CD4-positive, alpha-beta memory T cell (primary cell): ENCODE results near the gene NLRC3. TPM values are rescaled to one million over a fixed set of nuclear protein-coding genes. Genes with fewer than 3 reads are reported as not detected.

Experiments used
- CTCF ChIA-PET: fragments of 350-600 bp; sonication (Branson Sonifier 250); formaldehyde crosslinking; loops from one replicate; lab custom pipeline; 2021; ENCODE audit warnings: inconsistent platforms; ENCODE audit not compliant: partially characterized antibody; lab: Charles Lee
- POLR2A ChIA-PET: fragments of 350-600 bp; sonication (Branson Sonifier 250); formaldehyde crosslinking; loops from one replicate; lab custom pipeline; 2021; ENCODE audit not compliant: partially characterized antibody; lab: Charles Lee
- DNase-seq, 5 donors: peaks; one replicate each; pipeline versions ENCODE4 v3.0.0 to v3.0.0-alpha.2; 2020 to 2022; ENCODE audit warnings: mixed read lengths in 1 of 5
- H3K27ac ChIP-seq: one replicate; pipeline ENCODE4 v1.7.0; 2013; ENCODE audit warnings: low read depth, low read length
- H3K27me3 ChIP-seq: 2 replicates; pipeline ENCODE4 v1.7.0; 2013; ENCODE audit warnings: mild to moderate bottlenecking, low read length, moderate library complexity; ENCODE audit not compliant: insufficient read depth
- H3K36me3 ChIP-seq: 2 replicates; pipeline ENCODE4 v1.7.0; 2013; ENCODE audit warnings: mild to moderate bottlenecking, low read length, moderate library complexity; ENCODE audit not compliant: insufficient read depth
- H3K4me1 ChIP-seq: 2 replicates; pipeline ENCODE4 v1.7.0; 2013; ENCODE audit warnings: mild to moderate bottlenecking, low read length, moderate library complexity; ENCODE audit not compliant: insufficient read depth
- H3K4me3 ChIP-seq, 2 donors: one replicate each; pipeline ENCODE4 v1.7.0; 2013; ENCODE audit warnings: low read length in 2 of 2, mild to moderate bottlenecking in 1 of 2
- H3K9me3 ChIP-seq, 2 donors: one replicate each; pipeline ENCODE4 v1.7.0; 2013; ENCODE audit warnings: low read length in 2 of 2, control low read depth in 1 of 2; ENCODE audit not compliant: control insufficient read depth in 1 of 2
- H3K27ac Mint-ChIP-seq, 7 donors: one replicate each; pipeline ENCODE4 v1.8.0; 2020 to 2021; ENCODE audit warnings: mixed read lengths in 7 of 7, mild to moderate bottlenecking in 6 of 7, inconsistent platforms in 3 of 7, moderate library complexity in 3 of 7
- H3K27me3 Mint-ChIP-seq, 2 donors: one replicate each; pipeline ENCODE4 v1.8.0; 2020 to 2021; ENCODE audit warnings: mixed read lengths in 2 of 2
- H3K36me3 Mint-ChIP-seq, 2 donors: one replicate each; pipeline ENCODE4 v1.8.0; 2020 to 2021; ENCODE audit warnings: mixed read lengths in 2 of 2, inconsistent platforms in 1 of 2, mild to moderate bottlenecking in 1 of 2
- H3K4me1 Mint-ChIP-seq, 4 donors: one replicate each; pipeline ENCODE4 v1.8.0; 2020 to 2021; ENCODE audit warnings: mixed read lengths in 4 of 4, mild to moderate bottlenecking in 1 of 4
- H3K4me3 Mint-ChIP-seq, 8 donors: one replicate each; pipeline ENCODE4 v1.8.0; 2020 to 2021; ENCODE audit warnings: mixed read lengths in 8 of 8, mild to moderate bottlenecking in 7 of 8, moderate library complexity in 6 of 8, inconsistent platforms in 3 of 8
- H3K9me3 Mint-ChIP-seq, 8 donors: one replicate each; pipeline ENCODE4 v1.8.0; 2020 to 2021; ENCODE audit warnings: mixed read lengths in 8 of 8, mild to moderate bottlenecking in 5 of 8, inconsistent platforms in 3 of 8, moderate library complexity in 1 of 8
- intact Hi-C: fragments of 100-400 bp; cut with micrococcal nuclease; formaldehyde crosslinking; loops from one replicate; pipeline ENCODE4 v1.15.1; 2023
- polyA plus RNA-seq, 2 donors: library from polyadenylated mRNA; unstranded; fragments of 300-500 nt; fragmentation: Illumina TruSeq; gene quantifications; one replicate each; pipeline ENCODE4 v1.2.3, GENCODE V29; 2021
- total RNA-seq, 2 experiments: library from RNA; stranded (reverse); gene quantifications; one replicate each; pipeline ENCODE4 v1.2.3, GENCODE V29; 2021

The NLRC3 gene
- total and polyA plus RNA-seq, 4 experiments from 2014 or later: 13.1 to 111 (median 75.0) TPM

DNA sequence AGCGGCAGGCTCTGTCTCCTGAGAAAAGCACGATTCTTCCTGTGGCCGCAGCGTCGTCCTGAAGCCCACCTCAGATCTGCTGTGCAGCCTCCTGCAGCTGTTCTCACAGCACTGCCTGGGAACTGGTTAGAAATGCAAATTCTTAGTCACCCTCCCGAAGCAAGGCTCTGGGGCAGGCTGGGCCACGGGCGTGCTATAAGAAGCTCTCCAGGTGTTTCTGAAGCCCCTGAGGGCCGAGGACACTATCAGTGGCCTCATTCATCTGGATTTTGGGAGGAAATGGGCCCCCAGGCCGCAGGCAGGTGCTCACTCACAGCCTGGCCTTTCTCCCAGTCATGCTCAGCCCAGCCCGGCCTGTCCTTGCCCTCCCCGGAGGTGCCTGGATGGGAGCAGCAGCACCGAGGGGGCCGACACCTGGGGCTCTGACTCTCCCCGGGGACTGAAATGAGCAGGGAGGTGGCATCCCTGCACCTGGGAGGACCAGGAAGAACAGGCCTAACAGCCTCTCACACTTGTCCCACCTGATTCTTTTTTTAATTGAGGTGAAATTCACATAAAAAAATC is 10.4 kb upstream of the NLRC3 start:
- Mint-ChIP-seq H3K27me3 (no peaks in the 10 kb centered on the region), H3K36me3 (peaks cover 7 to 8% of the 10 kb centered on the region in 2 donors), H3K9me3 (no peaks in the 10 kb centered on the region), H3K27ac (no peak overlapping the region), H3K4me1 (peaks cover 0 to 4% (median 1%) of the 10 kb centered on the region in 4 donors), H3K4me3 (no peak overlapping the region)
- Histone ChIP-seq H3K4me1 (no peaks in the 10 kb centered on the region), H3K9me3 (no peaks in the 10 kb centered on the region), H3K36me3 (peaks cover 4% of the 10 kb centered on the region), H3K4me3 (no peak overlapping the region), H3K27me3 (no peaks in the 10 kb centered on the region), H3K27ac (no peak overlapping the region)
- CTCF ChIA-PET: no interaction called here
- intact Hi-C loops: no loop called here
- DNase-seq: no peak
- POLR2A ChIA-PET: no interaction called here

- intact Hi-C loops: no loop called here
- POLR2A ChIA-PET: no interaction called here
- Mint-ChIP-seq H3K36me3 (peaks cover 0 to 2% of the 10 kb centered on the region in 2 donors), H3K27me3 (no peaks in the 10 kb centered on the region), H3K4me1 (peaks cover 4 to 22% (median 13%) of the 10 kb centered on the region in 4 donors), H3K27ac (no peak overlapping the region), H3K9me3 (no peaks in the 10 kb centered on the region), H3K4me3 (no peak overlapping the region)
- no peak overlapping the region for H3K27ac ChIP-seq
- CTCF ChIA-PET: no interaction called here
- H3K27me3 ChIP-seq: no peaks in the 10 kb centered on the region
- peaks cover 10% of the 10 kb centered on the region for H3K4me1 ChIP-seq
- H3K4me3 ChIP-seq: no peak overlapping the region
- H3K36me3 ChIP-seq: no peaks in the 10 kb centered on the region
- no peak for DNase-seq
- no peaks in the 10 kb centered on the region for H3K9me3 ChIP-seq
These were observed 7.2 kb upstream of the NLRC3 start for GRCh38 chr16:3584412-3584811.

DNA sequence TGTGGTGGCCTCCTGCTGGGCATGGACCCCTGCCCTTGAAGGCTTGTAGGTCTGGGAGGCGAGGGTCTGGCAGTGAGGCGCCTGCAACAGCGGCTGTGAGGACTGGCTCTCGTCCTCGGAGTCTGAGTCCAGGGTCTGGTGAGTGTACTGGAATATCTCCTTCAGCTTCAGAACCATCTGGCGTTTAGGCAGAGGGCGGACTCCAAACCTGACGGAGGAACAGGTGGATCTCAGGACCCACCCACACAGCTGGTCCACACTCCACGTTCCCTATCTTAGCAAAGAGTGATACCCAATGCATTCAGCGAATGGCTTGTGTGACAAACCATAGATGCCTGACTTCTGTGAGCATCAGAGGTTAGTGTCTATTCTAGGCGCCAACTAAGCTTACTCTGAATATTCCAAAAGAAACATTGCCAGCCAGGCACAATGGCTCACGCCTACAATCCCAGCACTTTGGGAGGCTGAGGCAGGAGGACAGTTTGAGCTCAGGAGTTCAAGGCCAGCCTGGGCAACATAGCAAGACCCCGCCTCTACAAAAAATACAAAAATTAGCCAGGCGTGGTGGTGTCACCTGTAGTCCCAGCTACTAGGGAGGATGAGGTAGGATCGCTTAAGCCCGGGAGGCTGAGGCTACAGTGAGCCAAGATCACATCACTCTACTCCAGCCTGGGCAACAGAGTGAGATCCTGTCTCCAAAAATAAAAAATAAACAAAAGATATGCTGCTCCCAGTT is 6.3 kb upstream of the NLRC3 start:
- POLR2A ChIA-PET: no interaction called here
- Mint-ChIP-seq H3K4me1 (peaks cover 6 to 32% (median 21%) of the 10 kb centered on the region in 4 donors), H3K9me3 (no peaks in the 10 kb centered on the region), H3K4me3 (no peak overlapping the region), H3K36me3 (peaks cover 0 to 2% of the 10 kb centered on the region in 2 donors), H3K27ac (peak overlapping the region in 1 of 7 donors; percentile 83), H3K27me3 (no peaks in the 10 kb centered on the region)
- Histone ChIP-seq H3K36me3 (no peaks in the 10 kb centered on the region), H3K9me3 (no peaks in the 10 kb centered on the region), H3K4me1 (peaks cover 19% of the 10 kb centered on the region), H3K27ac (no peak overlapping the region), H3K27me3 (no peaks in the 10 kb centered on the region), H3K4me3 (no peak overlapping the region)
- CTCF ChIA-PET: no interaction called here
- DNase-seq: no peak
- intact Hi-C loops: no loop called here

DNA sequence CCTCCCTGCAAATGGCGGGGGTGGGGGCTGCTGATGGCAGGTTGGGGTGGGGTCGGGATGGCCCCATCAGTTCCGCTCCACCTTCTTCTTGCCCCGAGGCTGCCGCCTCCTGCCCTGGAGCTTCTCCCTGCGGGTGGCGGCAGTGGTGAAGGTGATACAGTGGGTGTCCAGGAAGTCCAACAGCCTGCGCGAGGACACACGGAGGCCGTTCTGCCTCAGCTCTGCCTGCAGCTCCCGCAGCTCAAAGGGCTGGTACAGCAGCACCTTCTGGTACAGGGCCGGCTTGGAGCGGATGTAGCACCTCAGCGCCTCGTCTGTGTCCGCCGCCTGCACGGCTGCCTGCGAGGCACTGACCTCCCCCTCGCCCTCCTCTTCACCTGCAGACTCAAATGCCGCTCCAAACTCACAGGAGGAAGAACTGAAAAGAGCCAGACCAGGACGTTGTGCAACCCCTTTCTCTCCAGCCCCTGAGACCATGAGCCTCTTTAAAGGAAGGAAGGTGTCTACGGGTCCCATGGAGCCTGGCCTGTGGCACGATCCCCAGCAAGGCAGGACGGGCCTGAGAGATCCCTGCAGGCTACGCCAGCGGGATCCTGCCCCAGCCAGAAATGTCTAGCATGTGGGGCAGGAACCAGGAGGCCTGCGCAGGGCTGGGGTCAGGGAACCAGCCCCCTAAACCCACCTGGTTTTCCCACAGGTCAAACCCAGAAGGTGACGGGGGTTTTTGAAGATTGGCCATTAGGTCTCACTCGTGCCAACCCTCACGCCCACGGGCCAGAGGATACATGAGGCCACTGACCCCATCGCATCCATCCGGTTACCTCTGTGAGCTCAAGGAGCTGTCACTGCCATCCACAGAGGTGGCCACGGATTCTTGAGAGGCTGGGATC is 5.3 kb upstream of the NLRC3 start:
- no peaks in the 10 kb centered on the region for H3K36me3 ChIP-seq
- no peak overlapping the region for H3K27ac ChIP-seq
- Mint-ChIP-seq H3K36me3 (peaks cover 0 to 5% of the 10 kb centered on the region in 2 donors), H3K4me3 (no peak overlapping the region), H3K4me1 (peaks cover 12 to 39% (median 27%) of the 10 kb centered on the region in 4 donors), H3K9me3 (no peaks in the 10 kb centered on the region), H3K27me3 (no peaks in the 10 kb centered on the region), H3K27ac (no peak overlapping the region)
- no peak for DNase-seq
- H3K27me3 ChIP-seq: no peaks in the 10 kb centered on the region
- H3K9me3 ChIP-seq: no peaks in the 10 kb centered on the region
- intact Hi-C loops: no loop called here
- H3K4me3 ChIP-seq: no peak overlapping the region
- ChIA-PET POLR2A (no interaction called here), CTCF (no interaction called here)
- peaks cover 28% of the 10 kb centered on the region for H3K4me1 ChIP-seq

GRCh38 chr16:3581392-3581791 is 4.2 kb upstream of the NLRC3 start:
- Mint-ChIP-seq H3K9me3 (no peaks in the 10 kb centered on the region), H3K27ac (no peak overlapping the region), H3K4me3 (no peak overlapping the region), H3K36me3 (peaks cover 0 to 14% of the 10 kb centered on the region in 2 donors), H3K27me3 (no peaks in the 10 kb centered on the region), H3K4me1 (peaks cover 13 to 44% (median 33%) of the 10 kb centered on the region in 4 donors)
- H3K4me1 ChIP-seq: peaks cover 28% of the 10 kb centered on the region
- H3K36me3 ChIP-seq: no peaks in the 10 kb centered on the region
- ChIA-PET POLR2A (no interaction called here), CTCF (no interaction called here)
- H3K27me3 ChIP-seq: no peaks in the 10 kb centered on the region
- intact Hi-C loops: no loop called here
- no peak overlapping the region for H3K4me3 ChIP-seq
- H3K27ac ChIP-seq: no peak overlapping the region
- DNase-seq: no peak
- H3K9me3 ChIP-seq: no peaks in the 10 kb centered on the region

- Histone ChIP-seq H3K4me3 (no peak overlapping the region), H3K4me1 (peaks cover 28% of the 10 kb centered on the region), H3K9me3 (no peaks in the 10 kb centered on the region), H3K36me3 (no peaks in the 10 kb centered on the region), H3K27me3 (no peaks in the 10 kb centered on the region), H3K27ac (no peak overlapping the region)
- ChIA-PET CTCF (no interaction called here), POLR2A (no interaction called here)
- Mint-ChIP-seq H3K27me3 (no peaks in the 10 kb centered on the region), H3K4me3 (peak overlapping the region in 1 of 8 donors; percentile 30), H3K4me1 (peaks cover 16 to 47% (median 33%) of the 10 kb centered on the region in 4 donors), H3K9me3 (no peaks in the 10 kb centered on the region), H3K27ac (peak overlapping the region in 4 of 7 donors; percentile 41 to 90 (median 42)), H3K36me3 (peaks cover 0 to 17% of the 10 kb centered on the region in 2 donors)
- no peak for DNase-seq
- intact Hi-C loops: no loop called here
These were observed 3.5 kb upstream of the NLRC3 start for GRCh38 chr16:3580686-3581085.

GRCh38 chr16:3580251-3580651 is 3.0 kb upstream of the NLRC3 start:
- Mint-ChIP-seq H3K36me3 (peaks cover 0 to 19% of the 10 kb centered on the region in 2 donors), H3K27ac (peak overlapping the region in 5 of 7 donors; percentile 41 to 90 (median 43)), H3K9me3 (no peaks in the 10 kb centered on the region), H3K4me1 (peaks cover 17 to 52% (median 35%) of the 10 kb centered on the region in 4 donors), H3K4me3 (peak overlapping the region in 2 of 8 donors; percentile 30 to 49), H3K27me3 (no peaks in the 10 kb centered on the region)
- POLR2A ChIA-PET: interaction anchor here (2.7 kb wide), 1 partner anchor 15 kb away, joined by 7 read pairs; no protein-coding TSS in a partner anchor
- CTCF ChIA-PET: no interaction called here
- Histone ChIP-seq H3K4me1 (peaks cover 31% of the 10 kb centered on the region), H3K4me3 (no peak overlapping the region), H3K27ac (no peak overlapping the region), H3K36me3 (no peaks in the 10 kb centered on the region), H3K9me3 (no peaks in the 10 kb centered on the region), H3K27me3 (no peaks in the 10 kb centered on the region)
- intact Hi-C loops: no loop called here
- no peak for DNase-seq
